Measurements from ENCODE around the gene PEX14.

- TF ChIP-seq CTCF (IDR thresholded peaks at IDR 0.05) (no peak), POLR2A (IDR thresholded peaks at IDR 0.05) (no peak)
These were observed 124.6 kb downstream of the PEX14 start for GRCh38 chr1:10599194-10599861.

Data from gastroesophageal sphincter (tissue), 3 donors.